GM18526 (cell line): ENCODE data around the gene SND1.

ENCODE experiments used
- POLR2A ChIP-seq: IDR thresholded peaks from 3 replicates; pipeline ENCODE4 v1.6.1; 2011; ENCODE audit not compliant: insufficient read length; ENCODE audit errors: extremely low read depth

SND1 gene

GRCh38 chr7:127638197-127638596 is 13.8 kb upstream of the SND1 start:
- no peak for TF ChIP-seq POLR2A

GRCh38 chr7:127644484-127644883 is 7.5 kb upstream of the SND1 start:
- no peak for TF ChIP-seq POLR2A

DNA sequence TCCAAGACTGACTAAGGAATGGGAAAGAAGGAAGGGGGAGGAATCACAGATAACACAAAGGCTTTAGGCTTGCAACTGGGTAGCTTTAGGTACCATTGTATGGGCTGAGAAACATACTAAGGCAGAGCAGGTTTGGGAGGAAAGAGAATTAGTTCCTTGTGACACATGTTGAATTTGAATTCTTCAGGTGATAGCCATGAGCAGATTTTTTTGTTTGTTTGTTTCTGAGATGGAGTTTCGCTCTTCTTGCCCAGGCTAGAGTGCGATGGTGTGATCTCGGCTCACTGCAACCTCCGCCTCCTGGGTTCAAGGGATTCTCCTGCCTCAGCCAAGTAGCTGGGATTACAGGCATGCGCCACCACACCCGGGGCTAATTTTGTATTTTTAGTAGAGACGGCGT is 4.4 kb upstream of the SND1 start:
- no peak for TF ChIP-seq POLR2A

GRCh38 chr7:127648986-127649385 is 3.0 kb upstream of the SND1 start:
- no peak for TF ChIP-seq POLR2A

DNA sequence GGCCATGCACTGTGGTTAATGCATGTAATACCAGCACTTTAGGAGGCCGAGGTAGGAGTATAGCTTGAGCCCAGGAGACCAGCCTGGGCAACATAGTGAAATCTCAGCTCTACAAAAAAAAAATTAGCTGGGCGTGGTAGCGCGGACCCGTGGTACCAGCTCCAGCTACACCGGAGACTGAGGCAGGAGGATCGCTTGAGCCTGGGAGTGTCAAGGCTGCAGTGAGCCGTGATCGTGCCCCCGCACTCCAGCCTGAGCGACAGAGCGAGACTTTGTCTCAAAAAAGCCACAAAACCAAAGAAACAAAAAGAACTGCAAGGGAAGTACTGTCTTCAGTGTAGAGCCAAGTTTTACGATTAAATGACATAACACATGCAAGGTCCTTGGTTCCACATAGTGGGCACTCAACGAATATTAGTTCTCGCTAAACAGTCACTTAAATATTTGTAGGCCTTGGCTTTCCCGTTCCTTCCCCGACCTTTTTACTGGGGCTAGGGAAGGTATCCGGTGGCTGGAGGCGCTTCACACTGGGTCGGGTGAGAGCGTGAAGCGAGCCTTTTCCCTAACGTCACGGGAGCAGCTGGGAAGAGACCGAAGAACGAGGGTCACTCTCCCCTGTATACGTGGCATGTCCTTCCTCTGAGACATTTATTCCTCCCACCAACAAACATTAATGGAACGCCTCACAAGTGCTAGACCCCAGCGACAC is 993 bp upstream of the SND1 start:
- TF ChIP-seq POLR2A, result no peak

DNA sequence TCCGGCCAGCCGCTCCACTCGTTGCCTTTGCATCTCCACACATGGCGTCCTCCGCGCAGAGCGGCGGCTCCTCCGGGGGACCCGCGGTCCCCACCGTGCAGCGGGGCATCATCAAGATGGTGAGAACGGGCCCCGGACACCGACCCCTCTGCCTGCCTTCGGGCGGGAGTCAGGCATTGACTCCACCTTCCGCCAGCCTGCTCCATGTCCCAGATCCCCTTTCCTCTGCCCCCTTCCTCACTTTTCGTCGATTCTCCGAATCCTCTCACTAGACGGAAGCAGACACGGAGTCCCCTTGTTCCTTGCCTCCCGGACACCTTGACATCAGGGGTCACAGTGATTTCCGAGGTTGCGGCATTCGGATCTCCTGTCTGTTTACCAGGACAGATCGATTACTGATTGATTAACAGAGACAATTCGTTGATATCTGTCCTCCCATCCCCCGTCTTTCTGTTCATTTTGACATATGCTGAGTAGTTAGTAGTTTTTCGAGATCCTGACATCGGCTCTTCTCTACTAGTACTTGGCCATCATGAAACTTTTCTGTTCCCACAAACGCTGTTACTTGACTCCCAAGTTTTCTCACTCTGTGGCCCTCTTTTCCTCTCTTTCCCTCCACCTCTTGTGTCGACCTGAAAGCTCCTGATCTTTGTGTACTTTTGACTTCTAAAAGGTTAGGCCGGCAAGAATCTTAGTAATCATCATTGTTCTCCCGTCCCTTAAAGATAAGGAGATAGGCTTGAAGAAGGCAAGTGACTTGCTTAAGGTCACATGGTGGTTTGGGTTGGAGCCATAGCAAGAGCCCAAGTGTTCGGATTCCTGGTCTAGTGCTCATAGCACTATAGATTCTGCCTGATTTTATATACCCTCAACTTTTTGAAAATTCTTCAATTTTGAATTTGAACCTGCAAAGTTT is 597 bp downstream of the SND1 start:
- no peak for TF ChIP-seq POLR2A

GRCh38 chr7:127653396-127653795 is 1.4 kb downstream of the SND1 start:
- TF ChIP-seq POLR2A, result no peak

DNA sequence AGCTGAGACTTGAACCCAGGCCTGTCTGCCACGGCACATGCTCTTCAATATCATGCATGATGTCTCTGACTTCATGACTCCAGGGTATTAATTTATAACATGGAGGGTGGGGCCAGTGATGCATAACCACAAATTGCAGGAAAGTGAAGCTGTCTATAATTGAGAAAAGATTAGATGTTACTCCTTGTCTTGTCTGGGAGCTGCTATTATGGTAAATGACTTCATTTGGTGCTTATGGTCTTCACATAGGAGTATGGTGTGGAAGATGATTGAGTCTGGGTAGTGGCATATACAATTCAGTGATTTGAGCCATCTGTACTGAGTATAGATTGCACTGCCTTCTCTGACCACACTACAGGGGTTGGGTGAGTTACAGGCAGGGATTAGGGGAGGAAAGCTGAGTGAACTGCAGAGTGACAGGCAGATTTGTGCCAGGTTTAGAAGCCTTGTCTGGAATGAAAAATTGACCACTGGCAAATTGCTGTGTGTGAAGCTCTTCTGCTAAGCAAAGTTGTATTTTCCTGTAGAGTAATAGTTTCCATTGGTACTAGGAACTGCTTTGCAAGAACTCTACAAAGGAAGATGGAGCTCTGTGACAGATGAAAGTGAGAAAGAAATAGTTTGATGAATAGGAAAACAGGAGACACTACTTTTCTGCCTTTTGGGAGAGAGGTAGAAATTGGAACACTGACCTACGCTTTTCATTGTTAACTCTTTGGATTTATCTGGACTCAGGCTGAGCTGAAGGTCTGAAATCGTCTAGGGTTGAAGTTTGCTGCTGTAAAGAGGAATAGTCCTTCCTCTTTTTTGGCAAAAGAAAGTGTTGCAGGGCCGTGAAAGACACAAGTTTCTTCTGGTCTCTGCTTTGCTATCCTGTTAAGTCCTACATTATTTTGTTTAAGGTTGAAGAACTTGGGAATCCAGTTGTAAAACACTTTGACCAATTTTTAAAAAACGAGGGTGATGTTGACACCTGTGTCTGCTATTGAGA is 2.7 kb downstream of the SND1 start:
- no peak for TF ChIP-seq POLR2A

- no peak for TF ChIP-seq POLR2A
These were observed 3.7 kb downstream of the SND1 start for GRCh38 chr7:127655720-127656119.

DNA sequence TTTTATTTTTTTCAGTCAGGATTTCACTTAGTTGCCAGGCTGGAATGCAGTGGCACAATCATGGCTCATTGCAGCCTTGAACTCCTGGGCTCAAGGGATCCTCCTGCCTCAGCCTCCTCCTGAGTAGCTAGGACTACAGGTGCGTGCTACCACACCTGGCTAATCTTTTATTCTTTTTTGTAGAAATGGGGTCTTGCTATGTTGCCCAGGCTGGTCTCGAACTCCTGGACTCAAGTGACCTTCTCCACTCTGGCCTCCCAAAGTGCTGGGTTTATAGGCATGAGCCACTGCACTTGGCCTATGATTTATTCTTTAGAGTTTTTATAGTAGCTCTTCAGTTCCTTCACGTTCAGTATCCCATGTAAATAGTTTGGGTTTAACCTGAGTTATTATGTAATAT is 5.5 kb downstream of the SND1 start:
- TF ChIP-seq POLR2A, result no peak

DNA sequence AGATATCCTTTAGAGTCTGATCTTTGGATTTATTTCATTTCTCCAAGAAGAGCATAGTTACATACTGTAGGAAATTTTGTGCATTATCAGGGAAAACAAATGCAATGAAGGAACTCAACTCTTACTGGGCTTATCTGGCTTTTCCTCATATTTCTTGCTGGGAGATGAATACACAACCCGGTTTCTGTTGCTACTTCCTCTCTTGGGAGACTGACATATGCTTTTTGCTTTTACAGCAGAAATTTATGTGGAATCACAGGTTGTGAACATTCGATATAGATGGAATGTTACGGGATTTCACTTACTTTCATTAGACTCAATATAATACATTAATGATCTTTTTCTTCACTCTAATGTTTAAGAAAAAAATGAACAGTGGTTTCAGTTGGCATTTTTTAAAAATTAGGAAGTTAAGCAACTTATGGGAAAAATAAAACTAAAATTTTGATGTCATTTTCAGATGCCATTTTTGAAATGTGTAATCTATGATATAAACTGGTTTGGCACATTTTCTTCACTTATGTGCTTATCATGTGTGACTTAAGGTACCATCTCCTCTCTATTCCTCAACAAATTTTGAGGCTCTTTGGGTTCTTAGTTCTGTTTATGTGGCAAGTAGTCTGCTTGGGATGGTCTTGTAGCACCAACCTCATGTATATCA is 7.1 kb downstream of the SND1 start:
- no peak for TF ChIP-seq POLR2A

DNA sequence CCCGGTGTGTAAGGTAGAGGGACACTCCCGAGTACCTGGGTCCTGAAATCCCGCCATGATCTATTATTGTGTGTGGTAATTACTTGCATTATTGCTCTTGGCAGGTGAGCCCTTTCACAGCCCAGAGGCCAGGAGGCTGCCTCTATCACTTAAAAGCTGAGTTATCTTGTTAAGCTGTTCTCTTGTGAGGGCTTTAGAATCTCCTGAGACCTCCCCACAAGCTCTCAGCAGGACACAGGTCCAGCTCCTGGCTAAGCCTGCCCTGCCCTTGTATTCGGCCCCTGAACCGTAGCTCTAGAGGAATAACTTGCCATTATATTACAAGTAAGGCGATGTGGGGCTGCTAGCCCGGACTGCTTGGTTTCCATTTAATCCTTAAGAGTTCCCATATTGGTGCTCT is 13.9 kb downstream of the SND1 start:
- no peak for TF ChIP-seq POLR2A

- TF ChIP-seq POLR2A, result no peak
These were observed 14.6 kb downstream of the SND1 start for GRCh38 chr7:127666602-127667001.

- TF ChIP-seq POLR2A, result no peak
These were observed 15.2 kb downstream of the SND1 start for GRCh38 chr7:127667017-127667670.
